Ascending aorta (tissue), 2 donors: ENCODE results near the gene ANP32A. TPM values are rescaled to one million over a fixed set of nuclear protein-coding genes. Genes with fewer than 3 reads are reported as not detected.

Experiments used
- DNase-seq, 2 donors: peaks; one replicate each; pipeline ENCODE4 v3.0.0-alpha.2; 2019; ENCODE audit warnings: low spot score in 2 of 2
- H3K27ac ChIP-seq, 2 donors: fragments of 200-600 bp; sonication (generic); one replicate each; pipeline ENCODE4 v1.5.1; 2016 to 2017; ENCODE audit warnings: mild to moderate bottlenecking in 1 of 2
- H3K27me3 ChIP-seq: fragments of 200-600 bp; sonication (generic); one replicate; pipeline ENCODE4 v1.5.1; 2017
- H3K36me3 ChIP-seq, 2 donors: fragments of 200-600 bp; sonication (generic); one replicate each; pipeline ENCODE4 v1.5.1; 2016
- H3K4me1 ChIP-seq, 2 donors: fragments of 200-600 bp; sonication (generic); one replicate each; pipeline ENCODE4 v1.5.1; 2016 to 2017; ENCODE audit warnings: mild to moderate bottlenecking in 1 of 2
- H3K4me3 ChIP-seq, 2 donors: fragments of 200-600 bp; sonication (generic); one replicate each; pipeline ENCODE4 v1.5.1; 2016 to 2017; ENCODE audit warnings: mild to moderate bottlenecking in 1 of 2
- H3K9me3 ChIP-seq, 2 donors: fragments of 200-600 bp; sonication (generic); one replicate each; pipeline ENCODE4 v1.5.1; 2016
- intact Hi-C: fragments of 100-400 bp; cut with DNase I; formaldehyde crosslinking; loops from one replicate; pipeline ENCODE4 v1.15.1; 2023
- total RNA-seq: library from RNA; depleted of rRNA; stranded (reverse); fragments of >200 nt; gene quantifications from one replicate; pipeline ENCODE4 v1.1.0, GENCODE V29; 2016
- TF ChIP-seq, protein P1 (sequence below), 3 experiments: fragments of 200-600 bp in 2 of 3; fragments of 450-650 bp in 1 of 3; sonication (generic) in 2 of 3; IDR thresholded peaks; one replicate each; pipeline ENCODE4 v1.5.1; 2016 to 2019; ENCODE audit warnings: antibody characterized with exemption in 3 of 3, mild to moderate bottlenecking in 1 of 3, moderate library complexity in 1 of 3

Gene ANP32A
- total RNA-seq, 1 donor from 2014 or later = 19.2 TPM

DNA sequence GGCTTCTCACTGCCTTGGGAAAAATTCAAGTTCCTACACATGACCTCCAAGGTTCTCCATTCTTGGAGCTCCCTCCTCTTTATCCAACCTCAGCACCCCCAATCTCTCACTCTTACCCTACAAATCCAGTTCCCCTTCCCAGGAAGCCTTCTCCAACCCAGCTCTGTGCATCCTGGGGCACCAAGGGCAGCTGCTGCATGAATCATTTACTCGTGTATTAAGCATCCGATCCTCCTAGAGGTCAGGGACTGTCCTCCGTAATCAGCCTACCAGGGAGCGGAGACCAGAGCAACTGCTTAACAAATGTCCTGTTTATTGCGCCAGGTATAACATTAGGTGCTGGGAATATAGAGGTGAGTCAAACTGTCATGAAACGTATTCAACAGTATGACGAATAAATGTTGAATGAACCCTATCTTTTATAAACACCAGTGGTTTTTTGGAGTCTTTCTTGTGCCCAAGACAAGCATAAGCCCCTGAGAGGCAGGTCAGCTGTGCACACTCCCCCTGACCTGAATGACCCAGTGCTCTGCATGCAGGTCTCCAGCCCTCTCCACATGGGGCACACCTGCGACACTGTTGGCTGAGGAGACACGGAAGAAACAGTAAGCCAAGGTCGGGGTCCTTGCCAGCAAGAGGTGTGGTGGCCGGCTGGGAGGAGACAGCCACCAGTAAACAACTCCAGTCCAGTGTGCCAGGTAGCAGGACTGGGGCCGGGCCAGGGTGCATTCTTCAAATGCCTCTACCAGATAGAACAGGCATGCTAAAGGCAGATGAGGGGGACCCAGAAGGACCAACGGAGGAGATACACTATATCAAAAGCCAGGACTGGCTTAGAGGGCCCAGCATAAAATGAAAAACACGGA is 27.6 kb downstream of the ANP32A start:
- Histone ChIP-seq H3K27ac (no peak overlapping the region), H3K4me1 (peaks cover 11 to 58% of the 10 kb centered on the region in 2 donors)
- no peak for DNase-seq

DNA sequence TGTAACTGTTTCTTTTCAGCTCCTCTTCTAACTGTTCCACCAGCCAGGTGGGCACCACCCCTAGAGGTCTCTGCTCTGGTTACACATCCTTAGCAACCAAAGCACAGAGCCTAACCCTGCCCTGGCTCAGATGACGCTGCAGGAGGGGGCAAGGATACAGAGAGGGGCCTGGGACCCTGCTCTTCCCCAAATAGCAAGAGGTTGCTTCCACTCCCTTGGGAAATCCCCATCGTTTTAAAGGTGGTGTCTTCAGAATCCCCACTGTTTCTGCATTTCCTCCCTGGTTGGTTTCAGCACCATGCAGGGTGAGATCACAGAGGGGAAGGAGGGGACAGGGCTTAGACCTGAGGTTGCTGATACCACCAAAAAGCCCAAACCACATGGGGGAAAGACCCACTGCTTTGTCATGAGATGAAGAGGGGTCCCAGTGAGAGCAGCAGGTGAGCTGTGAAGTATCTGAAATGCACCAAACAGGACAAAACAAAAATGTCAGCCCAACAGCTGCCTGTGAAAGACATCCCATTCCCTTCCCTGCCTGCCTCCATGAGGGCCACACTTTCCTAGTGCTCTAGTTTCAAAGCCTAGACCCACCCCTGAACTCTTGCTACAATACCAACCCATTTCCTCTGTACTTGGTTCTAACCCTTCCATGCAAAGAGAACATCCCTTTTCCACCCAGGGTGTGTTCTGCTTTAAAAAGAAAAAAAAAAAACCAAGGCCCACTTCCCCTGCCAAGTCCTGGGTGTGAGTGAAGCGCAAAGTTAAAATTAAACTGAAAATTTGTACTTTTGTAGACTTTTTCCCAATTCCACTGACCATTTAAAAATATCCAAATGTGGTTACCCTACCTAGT is 29.0 kb downstream of the ANP32A start:
- peaks cover 11 to 58% of the 10 kb centered on the region in 2 donors for H3K4me1 ChIP-seq
- H3K27ac ChIP-seq = no peak overlapping the region
- no peaks in the 10 kb centered on the region for H3K9me3 ChIP-seq
- H3K27me3 ChIP-seq = no peaks in the 10 kb centered on the region
- intact Hi-C loops = no loop called here
- DNase-seq = no peak
- TF ChIP-seq, protein P1, sequence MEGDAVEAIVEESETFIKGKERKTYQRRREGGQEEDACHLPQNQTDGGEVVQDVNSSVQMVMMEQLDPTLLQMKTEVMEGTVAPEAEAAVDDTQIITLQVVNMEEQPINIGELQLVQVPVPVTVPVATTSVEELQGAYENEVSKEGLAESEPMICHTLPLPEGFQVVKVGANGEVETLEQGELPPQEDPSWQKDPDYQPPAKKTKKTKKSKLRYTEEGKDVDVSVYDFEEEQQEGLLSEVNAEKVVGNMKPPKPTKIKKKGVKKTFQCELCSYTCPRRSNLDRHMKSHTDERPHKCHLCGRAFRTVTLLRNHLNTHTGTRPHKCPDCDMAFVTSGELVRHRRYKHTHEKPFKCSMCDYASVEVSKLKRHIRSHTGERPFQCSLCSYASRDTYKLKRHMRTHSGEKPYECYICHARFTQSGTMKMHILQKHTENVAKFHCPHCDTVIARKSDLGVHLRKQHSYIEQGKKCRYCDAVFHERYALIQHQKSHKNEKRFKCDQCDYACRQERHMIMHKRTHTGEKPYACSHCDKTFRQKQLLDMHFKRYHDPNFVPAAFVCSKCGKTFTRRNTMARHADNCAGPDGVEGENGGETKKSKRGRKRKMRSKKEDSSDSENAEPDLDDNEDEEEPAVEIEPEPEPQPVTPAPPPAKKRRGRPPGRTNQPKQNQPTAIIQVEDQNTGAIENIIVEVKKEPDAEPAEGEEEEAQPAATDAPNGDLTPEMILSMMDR (IDR thresholded peaks at IDR 0.05) = no peak
- H3K4me3 ChIP-seq = no peak overlapping the region
- H3K36me3 ChIP-seq = peaks cover 3 to 9% of the 10 kb centered on the region in 2 donors

More for the DNA sequence above, 27.6 kb downstream of the ANP32A start:
- no peaks in the 10 kb centered on the region for H3K27me3 ChIP-seq
- H3K4me3 ChIP-seq = no peak overlapping the region
- no peaks in the 10 kb centered on the region for H3K9me3 ChIP-seq
- H3K36me3 ChIP-seq = no peaks in the 10 kb centered on the region
- TF ChIP-seq, protein P1 (IDR thresholded peaks at IDR 0.05) = no peak
- intact Hi-C loops = no loop called here

DNA sequence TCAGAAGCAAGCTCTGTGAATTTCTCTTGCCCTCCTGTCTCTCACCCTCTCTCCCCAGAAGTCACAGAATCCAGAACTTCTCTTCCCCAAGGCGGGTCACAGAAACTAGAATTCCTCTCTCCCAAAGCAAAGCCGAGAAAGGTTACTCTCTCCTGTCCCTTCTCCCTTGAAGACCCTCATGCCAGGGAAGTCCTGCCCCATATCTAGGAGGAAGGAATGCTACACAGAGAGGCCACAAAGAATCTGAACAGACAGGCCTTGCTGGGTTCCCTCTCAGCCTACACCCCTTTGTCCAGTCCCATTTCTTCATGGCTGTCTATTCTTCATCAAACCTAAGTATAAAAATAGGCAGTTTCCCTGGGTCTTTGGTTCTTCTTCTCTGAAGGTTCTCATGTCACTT is 29.8 kb downstream of the ANP32A start:
- no peak overlapping the region for H3K27ac ChIP-seq
- H3K27me3 ChIP-seq = no peaks in the 10 kb centered on the region
- H3K4me3 ChIP-seq = no peak overlapping the region
- H3K36me3 ChIP-seq = peaks cover 3 to 14% of the 10 kb centered on the region in 2 donors
- intact Hi-C loops = no loop called here
- no peak for DNase-seq
- TF ChIP-seq, protein P1 (IDR thresholded peaks at IDR 0.05) = no peak
- peaks cover 11 to 54% of the 10 kb centered on the region in 2 donors for H3K4me1 ChIP-seq
- H3K9me3 ChIP-seq = no peaks in the 10 kb centered on the region

DNA sequence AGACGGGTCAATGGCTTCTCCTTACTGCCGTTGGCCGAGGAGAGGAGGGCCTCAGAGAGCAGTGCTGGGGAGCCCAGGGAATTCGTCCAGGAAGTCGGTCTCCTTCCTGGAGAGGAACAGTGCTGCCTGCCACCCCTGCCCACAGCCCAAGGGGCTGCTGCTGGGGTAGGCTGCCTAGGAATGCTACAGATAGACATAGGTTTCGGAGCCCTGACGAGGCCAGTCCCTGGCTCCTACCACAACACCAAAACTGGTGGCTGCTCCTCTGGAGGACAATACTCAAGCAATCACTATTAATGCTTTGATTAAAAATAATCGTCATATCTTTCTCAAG is 30.5 kb downstream of the ANP32A start:
- H3K4me1 ChIP-seq = peaks cover 11 to 47% of the 10 kb centered on the region in 2 donors
- H3K9me3 ChIP-seq = no peaks in the 10 kb centered on the region
- H3K27ac ChIP-seq = no peak overlapping the region
- no peaks in the 10 kb centered on the region for H3K27me3 ChIP-seq
- no peak overlapping the region for H3K4me3 ChIP-seq
- intact Hi-C loops = no loop called here
- no peak for DNase-seq
- H3K36me3 ChIP-seq = peaks cover 3 to 19% of the 10 kb centered on the region in 2 donors
- TF ChIP-seq, protein P1 (IDR thresholded peaks at IDR 0.05) = no peak

DNA sequence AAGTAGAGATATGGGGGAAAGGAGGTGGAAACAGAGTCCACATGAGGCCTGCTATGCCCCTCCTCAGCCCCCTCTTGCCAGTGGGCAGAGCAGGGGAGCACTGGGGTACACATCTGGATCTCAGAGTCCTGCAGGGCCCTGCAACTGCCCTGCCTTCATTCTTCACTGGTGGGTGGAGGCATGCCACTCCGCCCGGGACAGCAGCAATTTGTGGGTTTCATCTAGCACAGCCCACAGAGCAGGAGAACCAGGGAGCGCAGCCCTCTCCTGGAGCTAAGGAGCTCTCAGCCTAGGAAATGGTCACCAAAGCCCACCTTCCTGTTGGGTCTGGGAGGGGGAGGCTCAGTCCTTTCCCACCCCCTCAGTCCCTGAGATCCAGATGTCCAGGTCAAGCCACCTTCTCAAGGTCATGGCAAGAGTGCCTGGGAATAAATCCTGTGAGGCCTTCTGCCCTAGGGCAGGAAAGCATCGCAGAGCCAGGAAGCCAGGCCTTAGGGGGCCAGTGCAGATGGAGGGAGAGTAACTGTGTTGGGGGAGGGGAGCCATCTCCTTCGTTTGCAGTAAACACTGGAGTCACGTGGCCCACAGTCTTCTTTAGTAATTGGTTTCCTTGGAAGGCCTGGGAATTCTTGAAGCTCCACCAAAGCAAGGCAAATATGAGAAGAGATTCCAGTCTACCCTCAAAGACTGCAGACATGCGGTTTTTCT is 31.0 kb downstream of the ANP32A start:
- Histone ChIP-seq H3K27ac (peak overlapping the region in 1 of 2 donors; percentile 9), H3K27me3 (no peaks in the 10 kb centered on the region), H3K9me3 (no peaks in the 10 kb centered on the region), H3K36me3 (peaks cover 7 to 24% of the 10 kb centered on the region in 2 donors), H3K4me1 (peaks cover 7 to 43% of the 10 kb centered on the region in 2 donors), H3K4me3 (no peak overlapping the region)
- TF ChIP-seq, protein P1 (IDR thresholded peaks at IDR 0.05) = no peak
- intact Hi-C loops = no loop called here
- DNase-seq = no peak
